Fibroblast of mammary gland (primary cell): ENCODE results near the gene DNAL1.

Source experiments
- DNase-seq: peaks from one replicate; pipeline ENCODE4 v3.0.0-alpha.2; 2010; ENCODE audit warnings: low read depth
- H3K4me3 ChIP-seq: 2 replicates; pipeline ENCODE4 v1.5.1; 2011; ENCODE audit warnings: low read depth, mild to moderate bottlenecking, low read length, moderate library complexity; ENCODE audit not compliant: control insufficient read depth
- CTCF ChIP-seq: conservative IDR thresholded peaks from 2 replicates; pipeline ENCODE4 v1.5.1; 2011; ENCODE audit warnings: low read depth, low read length, inconsistent platforms; ENCODE audit not compliant: control insufficient read depth, insufficient read depth

The DNAL1 gene

GRCh38 chr14:73644531-73645247 is at the start of gene DNAL1:
Gene DNAL1 (plus strand): TSS chr14:73644986. CDS start chr14:73645040, 54 bp downstream.
- no peak for TF ChIP-seq CTCF
- peak; percentile 87 for DNase-seq
- peak within 1 kb of the TSS; percentile 94 for H3K4me3 ChIP-seq

GRCh38 chr14:73599499-73599898 is 45.3 kb upstream of the DNAL1 start:
- no peak for DNase-seq
- no peak for TF ChIP-seq CTCF
- no peak overlapping the region for H3K4me3 ChIP-seq

GRCh38 chr14:73602994-73603393 is 41.8 kb upstream of the DNAL1 start:
- TF ChIP-seq CTCF, result no peak
- DNase-seq, result no peak
- no peak overlapping the region for H3K4me3 ChIP-seq

GRCh38 chr14:73606271-73606670 is 38.5 kb upstream of the DNAL1 start:
- no peak for DNase-seq
- H3K4me3 ChIP-seq, result no peak overlapping the region
- TF ChIP-seq CTCF, result no peak

- DNase-seq, result no peak
- TF ChIP-seq CTCF, result no peak
- no peak overlapping the region for H3K4me3 ChIP-seq
Measured at GRCh38 chr14:73607241-73607640, 37.5 kb upstream of the DNAL1 start.

- H3K4me3 ChIP-seq, result no peak overlapping the region
- TF ChIP-seq CTCF, result no peak
- peak; percentile 32 for DNase-seq
Measured at GRCh38 chr14:73610687-73611086, 34.1 kb upstream of the DNAL1 start.
